RCC 7860 (cell line): ENCODE data around the gene LRRC8C.
"Not testable (repeated sequence)": the region's sequence is repeated elsewhere in the genome, so short reads cannot be mapped to it uniquely, and the experiment has no call there.

ENCODE experiments used
- DNase-seq: peaks from one replicate; pipeline ENCODE4 v3.0.0-alpha.2; 2015; ENCODE audit warnings: low spot score
- FAIRE-seq: peaks from 2 replicates; lab custom pipeline; 2012; peaks lifted over from hg19 to GRCh38; lab: Jason Lieb, UNC

Gene LRRC8C

DNA sequence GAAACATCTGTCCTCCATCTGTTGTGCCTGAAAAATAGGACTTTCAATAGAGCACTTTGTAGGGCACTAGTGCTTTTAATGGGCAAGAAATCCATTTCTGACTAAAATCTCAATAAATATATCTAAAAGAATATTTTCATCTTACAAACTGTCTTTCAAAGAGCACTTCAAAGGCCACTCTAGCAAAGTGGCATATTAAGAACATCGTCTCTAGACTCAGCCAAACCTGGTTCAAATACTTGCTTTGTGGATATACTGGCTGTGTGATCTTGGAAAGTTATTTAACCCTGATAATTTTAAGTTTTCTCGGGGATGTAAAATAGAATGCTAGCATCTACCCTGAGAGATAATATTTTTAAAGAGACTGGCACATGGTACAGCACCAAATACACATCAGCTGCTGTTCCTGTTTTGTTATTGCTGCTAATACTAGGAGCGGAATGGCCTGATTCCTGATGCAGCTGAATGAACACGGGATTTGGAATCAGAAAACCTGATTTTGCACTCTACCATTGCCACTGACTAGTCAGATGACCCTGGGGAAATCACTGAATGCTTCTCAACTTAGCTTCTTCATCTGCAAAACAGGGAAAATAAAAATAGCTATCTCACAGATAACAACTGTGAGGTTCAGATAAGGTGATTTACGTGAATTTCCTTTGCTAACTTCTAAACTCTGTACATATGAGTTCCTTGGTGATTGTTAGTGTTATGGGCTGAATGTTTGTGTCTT lies 25.2 kb upstream of the LRRC8C start:
- FAIRE-seq = no peak
- DNase-seq = no peak

DNA sequence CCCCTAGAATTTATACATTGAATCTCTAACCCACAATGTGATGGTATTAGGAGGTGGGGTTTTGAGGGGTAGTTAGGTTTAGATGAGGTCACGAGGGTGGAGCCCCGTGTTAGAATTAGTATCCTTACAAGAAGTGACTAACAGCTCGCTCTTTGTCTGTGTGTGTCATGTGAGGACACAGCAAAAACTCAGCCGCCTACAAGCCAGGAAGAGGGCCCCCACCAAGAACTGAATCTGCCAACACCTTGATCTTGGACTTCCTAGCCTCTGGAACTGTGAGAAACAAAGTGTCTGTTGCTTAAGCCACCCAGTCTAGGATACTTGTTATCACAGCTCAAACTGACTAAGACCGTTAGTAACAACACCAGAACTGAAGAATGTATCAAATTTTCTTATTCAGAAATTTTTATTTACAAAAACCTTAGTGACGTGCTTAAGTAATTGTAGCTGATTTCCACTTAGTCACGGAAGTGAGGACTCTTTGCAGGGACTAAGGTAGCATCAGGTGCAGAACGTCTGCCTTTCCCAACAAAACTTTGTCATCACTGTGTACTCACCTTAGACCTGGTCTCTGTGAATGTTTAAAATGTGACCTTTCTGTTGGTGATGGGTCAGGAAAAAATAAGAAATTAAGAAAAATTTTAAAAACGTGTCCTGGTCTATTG lies 24.5 kb upstream of the LRRC8C start:
- DNase-seq (no peak), FAIRE-seq (no peak)

DNA sequence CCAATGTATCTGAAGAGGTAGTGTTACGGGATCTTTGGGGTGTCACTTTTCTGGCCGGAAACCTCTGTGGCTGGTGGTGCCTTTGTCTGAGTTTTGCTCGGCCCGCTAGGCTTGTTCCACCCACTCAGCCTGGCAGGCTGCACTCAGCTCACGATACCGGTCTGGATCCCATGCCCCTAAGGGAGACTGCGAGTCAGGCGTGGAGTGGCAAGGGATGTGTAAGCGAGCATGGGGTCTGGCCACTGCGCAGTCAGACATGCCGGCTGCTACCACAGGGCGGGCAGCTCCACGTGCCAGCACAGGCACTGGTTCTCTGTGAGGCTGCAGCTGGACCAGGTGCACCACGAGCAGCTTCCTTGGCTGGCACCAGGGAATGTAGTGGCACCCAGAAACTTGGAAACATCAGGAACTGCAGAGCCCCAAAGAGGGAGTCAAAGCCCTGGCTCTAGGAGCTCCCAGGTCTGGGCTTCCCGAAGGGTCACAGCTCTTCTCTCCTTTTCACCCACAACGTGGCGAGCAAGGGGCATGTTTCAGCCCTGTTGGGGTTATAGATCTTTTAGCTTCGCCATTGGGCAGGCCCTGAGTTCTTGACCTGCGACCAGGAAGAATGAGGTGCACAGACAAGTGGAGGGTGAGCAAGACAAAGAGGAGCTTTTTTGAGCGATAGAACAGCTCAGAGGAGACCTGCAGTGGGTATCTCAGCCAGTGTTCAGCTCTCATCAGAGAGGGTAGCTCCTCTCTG lies 23.8 kb upstream of the LRRC8C start:
- FAIRE-seq = no peak
- DNase-seq = no peak

DNA sequence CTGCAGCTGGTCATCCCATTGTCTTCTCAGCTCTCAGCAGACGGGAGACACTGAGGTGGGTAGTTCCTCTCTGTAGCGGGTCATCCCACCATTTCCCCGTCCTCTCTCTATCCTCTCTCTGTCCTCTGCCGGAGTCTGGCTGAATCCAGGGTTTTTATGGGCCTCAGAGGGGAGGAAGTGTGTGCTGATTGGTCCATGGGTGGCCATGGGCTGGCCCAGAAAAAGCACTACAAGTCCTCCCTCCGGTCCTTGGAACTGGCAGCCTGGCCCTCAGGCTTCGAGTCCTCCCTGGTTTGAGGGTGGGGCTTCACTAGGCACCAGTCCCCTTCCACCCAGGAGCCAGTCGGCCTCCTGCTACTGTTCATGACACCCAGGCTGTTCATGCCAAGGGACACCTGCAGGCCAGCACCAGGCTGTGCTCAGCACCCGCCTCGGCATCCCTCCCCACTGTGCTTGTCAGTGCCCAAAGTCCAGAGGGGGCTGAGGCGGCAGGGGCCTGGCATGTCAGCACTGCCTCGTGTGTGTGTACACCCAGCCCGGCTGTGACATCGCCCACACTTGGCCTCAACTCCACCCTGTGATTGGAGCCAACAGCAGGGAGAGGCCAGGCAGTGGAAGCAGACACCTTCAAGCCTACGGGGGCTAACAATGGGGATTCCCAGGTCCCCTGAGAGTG lies 23.0 kb upstream of the LRRC8C start:
- DNase-seq = no peak
- FAIRE-seq = no peak

DNA sequence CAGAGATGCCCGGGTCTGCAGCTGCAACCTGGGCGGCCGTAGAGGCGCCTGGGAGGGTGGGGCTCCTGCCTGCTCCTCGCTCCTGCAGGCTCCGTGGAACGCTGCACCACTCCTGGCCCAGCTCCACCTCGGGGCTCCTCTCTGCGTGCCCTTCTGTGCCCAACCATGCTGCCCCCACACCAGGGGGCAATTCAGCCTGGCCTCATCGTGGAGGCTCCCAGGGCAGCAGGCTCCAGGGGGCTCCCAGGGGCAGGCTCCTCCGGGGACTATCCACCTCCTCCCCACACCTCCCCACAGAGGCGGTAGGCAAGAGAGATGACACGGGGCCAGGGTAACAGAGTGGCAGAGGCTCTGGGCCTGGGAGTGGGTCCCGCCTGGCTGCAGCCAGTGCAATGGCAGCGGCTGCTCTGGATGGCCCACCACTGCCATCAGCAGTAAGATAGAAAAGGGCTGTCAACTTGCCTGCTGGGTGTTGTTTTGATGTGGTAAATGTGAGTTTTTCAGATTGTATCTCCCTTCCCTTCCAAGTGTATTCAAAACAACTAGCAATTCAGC lies 22.4 kb upstream of the LRRC8C start:
- FAIRE-seq = no peak

DNA sequence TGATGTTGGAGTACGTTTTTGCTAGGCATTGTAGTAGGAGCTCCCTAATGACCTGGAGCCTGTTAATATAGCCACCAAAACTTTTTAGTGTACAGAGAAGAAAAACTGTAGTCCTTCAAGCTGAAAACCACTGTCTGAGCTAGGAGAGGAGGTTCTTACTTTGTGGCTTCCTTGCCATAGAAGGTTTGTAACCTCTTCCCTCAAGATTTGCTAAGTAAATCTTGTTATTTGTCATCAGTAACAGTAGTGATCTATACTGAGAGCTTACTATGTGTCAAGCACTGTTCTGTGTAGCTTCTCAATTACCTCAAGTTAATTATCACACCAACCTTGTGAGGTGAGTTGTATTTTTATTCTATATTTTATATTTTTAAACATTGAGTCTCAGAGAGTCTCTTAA lies 21.2 kb upstream of the LRRC8C start:
- no peak for FAIRE-seq
- no peak for DNase-seq

More for the DNA sequence above, 22.4 kb upstream of the LRRC8C start:
- DNase-seq = no peak

DNA sequence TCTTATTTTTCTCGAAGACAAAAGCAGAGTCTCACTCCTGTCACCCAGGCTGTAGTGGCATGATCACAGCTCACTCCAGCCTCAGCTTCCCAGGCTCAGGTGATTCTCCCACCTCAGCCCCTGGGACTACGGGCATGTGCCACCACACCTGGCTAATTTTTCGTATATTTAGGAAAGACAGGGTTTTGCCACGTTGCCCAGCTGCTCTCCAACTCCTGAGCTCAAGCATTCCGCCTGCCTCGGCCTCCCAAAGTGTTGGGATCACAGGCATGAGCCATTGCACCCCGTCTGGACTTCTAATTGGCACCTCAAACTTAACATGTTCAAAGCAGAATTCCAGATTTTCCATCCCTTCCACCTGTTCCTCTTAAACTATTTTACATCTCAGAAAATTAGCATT lies 19.0 kb upstream of the LRRC8C start:
- DNase-seq = no peak
- FAIRE-seq = no peak

DNA sequence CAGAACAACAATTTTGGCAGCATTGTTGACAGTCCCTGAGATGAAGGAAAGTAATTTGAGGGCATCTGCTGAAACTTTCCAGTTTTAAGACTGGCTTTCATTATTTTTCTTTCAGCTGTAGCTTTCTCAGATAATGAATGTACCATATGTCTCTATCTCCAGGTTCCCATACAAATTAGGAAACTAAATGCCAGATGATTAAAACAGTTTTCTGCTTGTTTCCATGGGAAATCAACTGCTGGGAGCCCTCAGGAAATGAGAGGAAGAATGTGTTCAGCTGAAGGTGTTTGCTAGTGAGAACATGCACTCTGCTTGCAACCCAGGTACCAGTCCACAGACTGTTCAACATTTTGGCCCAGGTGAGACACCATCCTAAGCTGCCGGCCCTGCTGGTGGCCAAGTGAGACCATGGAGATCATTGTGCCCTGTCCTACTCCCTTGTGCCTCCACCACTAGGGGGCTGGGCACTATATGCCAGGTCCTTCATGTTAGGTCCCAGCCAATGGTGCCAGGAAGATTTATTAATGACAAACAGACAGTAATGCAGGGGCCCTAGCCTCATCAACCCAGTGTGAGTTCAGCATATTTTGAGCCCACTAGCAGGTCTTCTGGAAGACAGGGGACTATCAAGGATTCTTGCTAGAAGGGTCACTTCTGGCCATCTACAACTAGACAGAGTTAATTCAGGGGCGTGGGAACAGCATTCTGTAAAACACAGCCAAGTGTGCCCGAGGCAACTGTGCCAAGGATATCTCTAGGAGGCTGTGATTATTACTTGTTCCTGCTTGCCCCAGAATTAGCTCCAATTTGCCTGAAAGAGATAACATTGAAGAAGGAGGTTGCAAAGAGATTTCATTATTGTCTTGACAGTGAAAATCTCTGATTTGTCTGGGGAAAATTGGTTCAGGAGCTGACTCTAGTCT lies 17.0 kb upstream of the LRRC8C start:
- DNase-seq (no peak), FAIRE-seq (no peak)

DNA sequence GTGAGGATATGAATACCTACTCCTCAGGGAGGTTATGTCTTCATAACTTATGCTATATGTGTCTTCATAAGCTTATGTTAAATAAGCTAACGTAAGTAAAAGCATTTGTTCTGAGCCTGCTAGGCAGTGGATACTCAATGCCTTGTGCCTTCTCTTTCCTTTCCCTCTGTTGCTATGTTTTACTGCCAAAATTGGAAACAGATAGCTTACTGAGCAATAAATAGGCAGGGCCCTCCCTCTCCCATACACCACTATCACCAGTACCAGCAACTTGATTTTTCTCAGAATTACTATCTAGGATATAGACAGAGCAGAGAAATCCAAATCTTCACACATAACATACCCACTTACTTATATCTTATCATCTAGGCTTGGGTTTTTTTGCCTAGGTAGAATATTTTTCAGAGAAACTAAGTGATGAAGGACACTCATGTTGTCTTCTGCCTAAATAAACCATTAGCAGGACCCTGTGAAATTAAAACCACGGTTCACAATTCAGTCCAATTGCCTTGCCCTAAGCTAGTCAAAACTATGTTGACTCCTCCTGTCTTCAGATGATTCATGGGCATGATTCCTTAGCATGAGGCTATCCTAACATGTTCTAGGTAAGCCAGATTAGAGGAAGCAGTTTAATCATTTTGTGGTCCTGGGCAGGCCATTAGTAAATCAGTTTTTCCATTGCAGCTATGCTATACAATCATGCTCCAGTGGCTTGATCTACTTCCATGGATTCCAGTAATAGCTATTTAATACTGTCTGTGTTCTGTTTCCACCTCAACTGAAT lies 15.9 kb upstream of the LRRC8C start:
- no peak for FAIRE-seq

DNA sequence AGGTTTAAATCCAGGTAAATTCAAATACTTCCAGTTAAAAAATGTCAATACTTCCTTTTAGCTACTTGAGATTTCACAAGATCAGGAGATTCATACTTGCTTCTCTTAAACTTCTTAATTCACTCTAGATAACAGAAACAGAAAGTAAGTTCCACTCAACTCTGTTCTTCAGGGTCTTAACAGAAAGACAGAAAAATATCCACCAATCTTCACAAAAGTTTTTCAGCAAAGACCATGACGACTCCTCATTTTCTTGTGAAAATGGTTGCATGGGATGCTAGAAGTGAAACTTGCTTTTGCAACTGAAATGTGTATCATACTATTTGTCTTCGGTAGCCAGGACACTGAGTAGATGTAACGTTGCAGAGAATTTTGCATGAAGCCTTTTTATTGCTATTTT lies 12.3 kb upstream of the LRRC8C start:
- DNase-seq (no peak), FAIRE-seq (no peak)

More for the DNA sequence above, 15.9 kb upstream of the LRRC8C start:
- DNase-seq = no peak

DNA sequence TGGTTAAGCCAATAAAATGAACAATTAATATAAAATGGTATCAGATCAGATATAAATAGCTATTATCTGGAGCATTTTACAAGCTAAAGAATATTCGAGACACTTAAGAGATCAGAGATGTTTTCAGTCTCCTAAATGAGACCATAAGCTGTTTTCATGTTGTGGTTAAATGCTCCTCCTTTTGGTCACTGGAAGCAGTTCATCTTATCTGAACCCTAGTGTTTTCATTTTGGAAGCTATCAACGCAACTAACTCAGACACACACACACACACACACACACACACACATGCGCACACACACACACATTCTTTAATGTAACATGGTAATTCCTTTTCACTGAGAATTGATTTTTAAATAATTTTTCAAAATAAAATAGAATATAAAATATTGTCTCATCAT lies 10.0 kb upstream of the LRRC8C start:
- FAIRE-seq (no peak), DNase-seq (no peak)

DNA sequence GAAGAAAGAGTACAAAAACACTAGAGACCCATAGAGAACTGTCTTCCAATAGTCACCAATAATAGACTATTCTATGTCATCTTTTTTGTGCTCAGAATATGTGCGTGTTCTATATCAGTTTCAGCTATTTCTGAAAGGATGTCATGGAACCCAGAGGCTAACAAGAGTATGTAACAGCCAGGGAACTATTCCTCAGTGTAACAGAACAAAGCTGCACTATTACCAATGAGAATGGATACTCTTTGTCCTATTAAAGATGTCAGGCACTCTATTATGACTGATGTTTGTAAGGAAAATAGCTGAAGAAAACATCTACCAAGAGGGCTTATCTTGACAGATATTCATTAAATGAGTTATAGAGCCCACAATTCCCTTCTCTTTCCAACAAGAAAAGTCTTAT lies 8.6 kb upstream of the LRRC8C start:
- DNase-seq (no peak), FAIRE-seq (no peak)

DNA sequence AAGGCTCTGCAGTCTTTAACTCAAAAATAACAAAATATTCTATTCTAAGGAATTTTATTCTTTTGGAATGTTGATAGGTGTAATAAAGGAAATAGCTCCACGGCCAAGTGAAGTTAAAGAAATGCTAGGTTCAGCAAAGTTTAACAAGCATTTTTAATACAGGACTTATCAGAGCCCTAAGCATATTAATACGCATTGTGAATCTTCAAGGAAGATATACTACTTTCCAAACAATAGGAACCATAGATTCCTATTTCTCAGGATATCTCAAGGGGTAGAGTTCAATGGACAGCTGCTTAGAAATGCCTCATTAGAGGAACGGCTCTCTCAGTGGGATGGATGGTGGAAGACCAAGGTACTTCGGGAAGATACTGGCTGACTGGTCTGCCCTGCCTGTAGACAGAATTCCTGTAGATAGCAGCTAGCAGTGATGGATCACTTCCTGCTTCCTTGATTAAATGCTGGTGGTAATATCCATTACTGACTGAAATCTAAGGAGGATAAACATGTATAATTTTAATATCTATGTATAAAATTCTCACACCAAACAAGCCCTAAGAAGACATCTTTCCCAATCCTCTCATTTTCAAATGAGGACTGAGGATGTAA lies 8.1 kb upstream of the LRRC8C start:
- DNase-seq (no peak), FAIRE-seq (no peak)

DNA sequence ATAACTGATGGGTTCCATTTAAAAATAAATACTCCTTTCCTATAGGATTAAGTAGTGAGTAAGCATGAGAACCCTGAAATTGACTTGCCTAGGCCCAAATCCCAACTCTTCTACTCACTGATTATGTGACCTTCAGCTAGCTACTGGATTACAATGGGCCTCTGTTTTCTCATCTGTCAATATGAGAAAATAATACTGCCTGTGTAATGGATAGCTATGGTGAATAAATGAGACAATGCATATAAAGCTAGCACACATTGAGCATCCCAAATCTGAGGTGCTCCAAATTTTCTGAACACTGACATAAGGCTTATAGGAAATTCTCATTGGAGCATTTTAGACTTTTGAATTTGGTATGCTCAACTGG lies 5.3 kb upstream of the LRRC8C start:
- DNase-seq = no peak
- no peak for FAIRE-seq

DNA sequence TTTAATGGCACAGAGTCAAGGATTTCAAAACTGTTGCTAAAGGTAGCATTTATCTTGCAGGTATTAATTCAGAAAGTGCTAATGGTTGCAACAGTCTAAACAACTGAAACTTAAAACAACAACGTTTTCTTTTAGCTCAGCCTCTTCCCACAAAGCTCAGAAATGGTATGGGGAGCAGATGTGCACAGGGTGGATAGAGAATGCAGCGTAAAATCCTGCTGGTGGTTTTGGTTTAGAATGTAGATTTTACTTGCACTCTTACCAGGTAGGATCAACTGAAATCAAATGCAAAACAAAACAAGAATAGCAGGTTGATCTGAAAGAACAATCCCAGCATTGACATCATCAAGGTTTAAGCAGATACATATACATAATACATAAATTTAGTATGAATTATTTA lies 3.8 kb upstream of the LRRC8C start:
- DNase-seq (no peak), FAIRE-seq (no peak)

DNA sequence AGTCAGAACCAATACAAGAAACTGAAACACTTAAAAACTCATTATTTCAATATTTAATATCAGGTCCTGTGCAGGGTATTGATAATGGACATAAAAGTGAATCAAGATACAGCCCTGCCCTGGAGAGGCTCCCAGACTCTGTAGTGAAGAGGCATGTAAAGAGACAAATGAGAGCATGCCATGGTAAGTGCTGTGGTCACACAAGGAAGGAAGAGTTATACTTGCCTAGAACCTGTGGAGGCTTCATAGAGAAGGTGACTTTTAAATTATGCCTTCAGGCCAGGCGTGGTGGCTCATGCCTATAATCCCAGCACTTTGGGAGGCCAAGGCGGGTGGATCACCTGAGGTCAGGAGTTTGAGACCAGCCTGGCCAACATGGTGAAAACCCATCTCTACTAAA lies 3.3 kb upstream of the LRRC8C start:
- not testable (repeated sequence) for DNase-seq, FAIRE-seq

DNA sequence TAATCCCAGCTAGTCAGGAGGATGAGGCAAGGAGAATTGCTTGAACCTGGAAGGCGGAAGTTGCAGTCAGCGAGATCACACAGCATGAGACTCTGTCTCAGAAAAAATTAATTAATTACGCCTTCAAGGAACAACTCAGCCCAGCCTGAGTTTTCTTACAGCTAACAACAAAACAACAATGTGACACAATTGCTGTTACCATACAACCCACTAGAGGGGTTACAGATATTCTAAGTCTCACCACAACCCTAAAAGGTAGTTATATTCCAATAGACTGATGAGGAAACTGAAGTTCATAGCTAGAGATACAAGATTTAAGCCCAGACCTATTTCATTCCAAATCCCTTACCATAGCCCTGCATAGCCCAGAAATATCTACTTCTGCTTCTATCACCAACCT lies 2.9 kb upstream of the LRRC8C start:
- FAIRE-seq (no peak), DNase-seq (no peak)

DNA sequence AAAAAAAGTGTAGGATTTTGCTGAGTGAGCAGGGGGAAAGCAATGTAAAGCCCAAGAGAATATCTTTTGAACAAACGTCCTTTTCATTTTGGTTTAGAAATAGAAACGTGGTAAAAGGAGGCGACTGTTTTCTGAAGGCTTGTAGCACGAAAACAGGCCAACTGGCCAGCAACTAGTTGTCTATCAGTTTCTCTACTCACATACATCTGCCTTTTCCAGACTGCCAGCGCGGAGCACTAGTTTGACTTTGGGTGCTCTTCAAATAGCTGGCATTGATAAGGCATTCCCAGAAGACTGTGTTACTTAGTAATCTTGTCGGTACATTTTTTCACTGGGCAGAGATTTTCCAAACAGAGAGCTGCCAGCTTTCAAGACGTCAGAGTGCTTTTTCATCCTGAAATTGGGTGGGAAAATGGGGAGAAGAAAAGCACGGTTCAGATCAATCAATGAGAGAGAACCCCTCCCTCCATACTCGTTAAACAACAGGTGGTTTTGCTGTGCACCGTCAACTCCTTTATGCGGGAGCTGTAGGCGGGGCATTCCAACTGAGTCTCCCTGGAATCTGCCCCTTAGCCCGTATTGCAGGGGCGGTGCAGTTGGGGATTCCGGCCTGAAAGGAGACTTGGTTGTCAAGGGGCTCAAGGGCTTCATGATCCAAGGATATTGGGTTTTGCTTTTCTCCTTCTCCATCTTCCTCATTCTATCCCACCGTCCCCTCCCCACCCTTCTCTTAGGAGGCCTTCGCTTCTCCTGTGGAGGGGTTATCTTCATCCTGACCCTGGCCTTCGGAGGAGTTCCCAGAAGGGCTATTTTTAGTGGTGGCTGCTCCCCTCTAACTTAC lies 884 bp upstream of the LRRC8C start:
- no peak for FAIRE-seq

More for the DNA sequence above, 884 bp upstream of the LRRC8C start:
- DNase-seq = no peak
